Vagina (tissue), 2 donors: ENCODE measurements around the gene SRGAP3.

Experiments
- CTCF ChIP-seq, 3 experiments: fragments of 450-650 bp in 2 of 3; fragments of 200-600 bp in 1 of 3; sonication (generic) in 1 of 3; IDR thresholded peaks; one replicate each; pipeline ENCODE4 v1.5.1; 2017 to 2019; ENCODE audit warnings: antibody characterized with exemption in 3 of 3, mild to moderate bottlenecking in 2 of 3, moderate library complexity in 2 of 3
- POLR2A ChIP-seq, 2 donors: fragments of 450-650 bp; IDR thresholded peaks; one replicate each; pipeline ENCODE4 v1.6.1; 2017; ENCODE audit warnings: antibody characterized with exemption in 2 of 2, mild to moderate bottlenecking in 2 of 2, moderate library complexity in 2 of 2
- POLR2AphosphoS5 ChIP-seq, 2 donors: sonication (generic); formaldehyde crosslinking; IDR thresholded peaks; one replicate each; pipeline ENCODE4 v1.9.0; 2017; ENCODE audit warnings: antibody characterized with exemption in 2 of 2, mild to moderate bottlenecking in 2 of 2, low read depth in 1 of 2; ENCODE audit not compliant: insufficient read depth in 1 of 2

- TF ChIP-seq POLR2AphosphoS5 (IDR thresholded peaks at IDR 0.05; ENCODE audit: insufficient read depth in 1 of 2, low read depth in 1 of 2) (no peak), CTCF (IDR thresholded peaks at IDR 0.05) (no peak), POLR2A (IDR thresholded peaks at IDR 0.05) (no peak)
Observed at GRCh38 chr3:9040996-9041395, 208.4 kb downstream of the SRGAP3 start.
